K562 (cell line): ENCODE measurements around the gene ZNF627. TPM values are rescaled to one million over a fixed set of nuclear protein-coding genes. Genes with fewer than 3 reads are reported as not detected.

Experiments
- BRD9 ChIP-seq: fragments of 450-650 bp; IDR thresholded peaks from 2 replicates; pipeline ENCODE4 v1.6.1; 2018; ENCODE audit warnings: low read depth; ENCODE audit not compliant: partially characterized antibody
- ETV6 ChIP-seq, 3 experiments: fragments of 150-350 bp in 1 of 3; sonication (generic) in 1 of 3; formaldehyde crosslinking in 1 of 3; IDR thresholded peaks; 2 replicates each; pipeline versions ENCODE4 v1.6.1 to v1.8.0; 2014 to 2022; ENCODE audit warnings: borderline replicate concordance in 2 of 3, low read depth in 2 of 3, antibody characterized with exemption in 1 of 3, low read length in 1 of 3, mild to moderate bottlenecking in 1 of 3, missing genetic modification reagents in 1 of 3
- FIP1L1 ChIP-seq: fragments of 200-400 bp; formaldehyde crosslinking; IDR thresholded peaks from 2 replicates; pipeline ENCODE4 v1.6.1; 2018; ENCODE audit warnings: mild to moderate bottlenecking, low read depth, low read length; ENCODE audit not compliant: poor library complexity, severe bottlenecking
- MEF2D ChIP-seq: conservative IDR thresholded peaks from 2 replicates; pipeline ENCODE4 v1.6.1; 2016; ENCODE audit warnings: low read depth, missing genetic modification characterization, missing compliant biosample characterization
- SAFB2 ChIP-seq: fragments of 200-400 bp; formaldehyde crosslinking; IDR thresholded peaks from 2 replicates; pipeline ENCODE4 v1.6.1; 2018; ENCODE audit warnings: borderline replicate concordance, low read length, low read depth, moderate library complexity; ENCODE audit not compliant: severe bottlenecking
- SMAD3 ChIP-seq: fragments of 450-650 bp; formaldehyde crosslinking; conservative IDR thresholded peaks from 2 replicates; pipeline ENCODE4 v1.4.0; 2020; ENCODE audit warnings: mild to moderate bottlenecking
- SMC3 ChIP-seq: conservative IDR thresholded peaks from 2 replicates; pipeline ENCODE4 v1.6.1; 2011; ENCODE audit warnings: low read depth, low read length, improper control_type of control experiment; ENCODE audit not compliant: insufficient read depth
- SRSF9 ChIP-seq: fragments of 200-400 bp; formaldehyde crosslinking; IDR thresholded peaks from 2 replicates; pipeline ENCODE4 v1.6.1; 2017; ENCODE audit warnings: low read depth, low read length, borderline replicate concordance
- TAF7 ChIP-seq: fragments of 450-650 bp; IDR thresholded peaks from 2 replicates; pipeline ENCODE4 v1.6.1; 2016; ENCODE audit warnings: missing genetic modification characterization, missing compliant biosample characterization
- ZNF23 ChIP-seq: fragments of 250-450 bp; sonication (Bioruptor Pico); IDR thresholded peaks from 2 replicates; pipeline ENCODE4 v1.4.0; 2020; ENCODE audit warnings: mild to moderate bottlenecking
- ZNF232 ChIP-seq: sonication (generic); formaldehyde crosslinking; IDR thresholded peaks from 2 replicates; pipeline ENCODE4 v1.8.0; 2022; ENCODE audit warnings: mild to moderate bottlenecking, missing genetic modification reagents
- polyA plus RNA-seq, 8 experiments: library from polyadenylated mRNA; depleted of rRNA in 4 of 8; stranded (reverse) in 5 of 8; unstranded in 3 of 8; fragments of >200 nt; fragmentation: Nextera tagmentation in 2 of 8; fragmentation: Illumina TruSeq in 1 of 8; extraction: Ambion mirVana in 2 of 8; extraction: Trizol in 1 of 8; gene quantifications; 2 replicates each; pipeline versions ENCODE4 v1.2.1 to v1.2.3, GENCODE V29; 2011 to 2014; ENCODE audit warnings: inconsistent platforms in 1 of 8, missing spikeins in 1 of 8
- total RNA-seq, 7 experiments: library from RNA; depleted of rRNA in 6 of 7; stranded (reverse); fragments of >200 nt in 6 of 7; fragmentation: Illumina TruSeq in 2 of 7; extraction: Trizol in 2 of 7; gene quantifications; 2 replicates each; pipeline versions ENCODE4 v1.2.1 to v1.2.3, GENCODE V29; 2011 to 2021; ENCODE audit warnings: low replicate concordance in 1 of 7
- TF ChIP-seq, protein P1 (sequence below), 2 experiments: fragments of 450-650 bp; IDR thresholded peaks; 2 replicates each; pipeline ENCODE4 v1.6.1; 2016
- TF ChIP-seq, protein P2 (sequence below): fragments of 450-650 bp; IDR thresholded peaks from 2 replicates; pipeline ENCODE4 v1.6.1; 2016; ENCODE audit warnings: antibody characterized with exemption
- TF ChIP-seq, protein P3 (sequence below): fragments of 250-450 bp; sonication (Bioruptor Pico); IDR thresholded peaks from 2 replicates; pipeline ENCODE4 v1.8.0; 2022; ENCODE audit warnings: moderate library complexity, mild to moderate bottlenecking, inconsistent platforms
- TF ChIP-seq, protein P4 (sequence below): fragments of 450-650 bp; IDR thresholded peaks from 2 replicates; pipeline ENCODE4 v1.6.1; 2014; ENCODE audit warnings: low read depth, mild to moderate bottlenecking, moderate library complexity, borderline replicate concordance
- TF ChIP-seq, protein P5 (sequence below): fragments of 450-650 bp; formaldehyde crosslinking; IDR thresholded peaks from 2 replicates; pipeline ENCODE4 v1.4.0; 2020; ENCODE audit warnings: mild to moderate bottlenecking, moderate library complexity
- TF ChIP-seq, protein P6 (sequence below): fragments of 450-650 bp; IDR thresholded peaks from 2 replicates; pipeline ENCODE4 v1.6.1; 2016; ENCODE audit warnings: missing biosample characterization, missing genetic modification characterization

The ZNF627 gene
- total and polyA plus RNA-seq, 9 of the 15 experiments (the other 6 are each of a cell fraction or from before 2014, with no cell fraction given), result 6.4 to 19.9 (median 10.6) TPM

DNA sequence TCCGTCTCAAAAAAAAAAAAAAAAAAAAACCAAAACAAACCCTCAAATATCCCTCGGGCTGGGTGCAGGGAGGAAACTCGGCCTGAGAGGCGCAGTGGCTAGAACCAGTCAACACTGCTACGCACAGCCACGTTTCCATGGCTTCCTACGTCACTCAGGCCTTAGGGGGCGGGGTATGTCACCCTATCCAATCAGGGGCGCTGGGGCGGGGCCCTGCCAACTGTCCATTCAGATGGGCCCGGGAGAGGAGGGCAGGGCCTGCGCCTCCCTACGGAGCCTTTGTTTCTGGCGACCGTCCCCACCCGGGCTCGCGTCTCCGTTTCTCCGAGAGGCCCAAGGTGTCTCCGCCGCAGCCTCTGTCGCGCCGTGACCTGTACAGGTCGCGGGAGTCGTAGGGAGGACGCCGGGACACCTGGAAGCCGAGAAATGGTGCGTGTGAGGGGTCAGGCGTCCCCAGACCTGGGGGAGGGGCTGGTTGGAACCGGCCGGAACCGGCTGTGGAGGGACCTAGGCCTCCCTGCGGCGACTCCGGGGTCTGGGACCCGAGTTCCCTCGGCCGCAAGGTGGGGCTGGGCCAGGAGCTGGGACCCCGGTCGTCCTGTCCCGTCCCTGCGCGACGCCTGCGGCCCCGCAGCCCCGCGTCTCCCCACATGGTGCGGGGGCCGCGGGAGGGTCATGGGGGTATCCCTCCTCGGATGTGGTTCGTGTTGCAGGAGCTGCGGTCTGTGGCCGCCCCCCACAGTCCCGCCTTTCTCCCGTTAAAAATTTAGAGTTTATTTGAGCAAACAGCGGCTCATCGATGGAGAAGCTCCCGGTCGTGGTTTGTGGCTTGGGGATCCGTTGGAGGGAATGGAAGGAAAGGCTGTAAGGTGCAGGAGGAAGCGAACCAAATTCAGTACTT, at the start of gene ZNF627 (continued):
- TF ChIP-seq, protein P1, sequence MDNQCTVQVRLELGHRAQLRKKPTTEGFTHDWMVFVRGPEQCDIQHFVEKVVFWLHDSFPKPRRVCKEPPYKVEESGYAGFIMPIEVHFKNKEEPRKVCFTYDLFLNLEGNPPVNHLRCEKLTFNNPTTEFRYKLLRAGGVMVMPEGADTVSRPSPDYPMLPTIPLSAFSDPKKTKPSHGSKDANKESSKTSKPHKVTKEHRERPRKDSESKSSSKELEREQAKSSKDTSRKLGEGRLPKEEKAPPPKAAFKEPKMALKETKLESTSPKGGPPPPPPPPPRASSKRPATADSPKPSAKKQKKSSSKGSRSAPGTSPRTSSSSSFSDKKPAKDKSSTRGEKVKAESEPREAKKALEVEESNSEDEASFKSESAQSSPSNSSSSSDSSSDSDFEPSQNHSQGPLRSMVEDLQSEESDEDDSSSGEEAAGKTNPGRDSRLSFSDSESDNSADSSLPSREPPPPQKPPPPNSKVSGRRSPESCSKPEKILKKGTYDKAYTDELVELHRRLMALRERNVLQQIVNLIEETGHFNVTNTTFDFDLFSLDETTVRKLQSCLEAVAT (IDR thresholded peaks at IDR 0.05), result peak; percentile 11 to 40; a peak in 2 of 4 replicates
- TF ChIP-seq SMC3 (no peak), SAFB2 (no peak), BRD9 (peak; percentile 39), TAF7 (tag) (peak; percentile 85), ETV6 (IDR thresholded peaks at IDR 0.05; ENCODE audit: borderline replicate concordance in 1 of 2, low read depth in 2 of 2, low read length in 1 of 2) (no peak), ETV6 (CRISPR knock-in tag; IDR thresholded peaks at IDR 0.05; ENCODE audit: borderline replicate concordance) (no peak), SRSF9 (no peak), ZNF232 (0 out of 2 replicates have a peak, but pooled peaks have one; percentile 50), MEF2D (tag) (no peak), SMAD3 (CRISPR knock-in tag) (no peak), FIP1L1 (peak; percentile 65), ZNF23 (CRISPR knock-in tag) (no peak)
- TF ChIP-seq, protein P2, sequence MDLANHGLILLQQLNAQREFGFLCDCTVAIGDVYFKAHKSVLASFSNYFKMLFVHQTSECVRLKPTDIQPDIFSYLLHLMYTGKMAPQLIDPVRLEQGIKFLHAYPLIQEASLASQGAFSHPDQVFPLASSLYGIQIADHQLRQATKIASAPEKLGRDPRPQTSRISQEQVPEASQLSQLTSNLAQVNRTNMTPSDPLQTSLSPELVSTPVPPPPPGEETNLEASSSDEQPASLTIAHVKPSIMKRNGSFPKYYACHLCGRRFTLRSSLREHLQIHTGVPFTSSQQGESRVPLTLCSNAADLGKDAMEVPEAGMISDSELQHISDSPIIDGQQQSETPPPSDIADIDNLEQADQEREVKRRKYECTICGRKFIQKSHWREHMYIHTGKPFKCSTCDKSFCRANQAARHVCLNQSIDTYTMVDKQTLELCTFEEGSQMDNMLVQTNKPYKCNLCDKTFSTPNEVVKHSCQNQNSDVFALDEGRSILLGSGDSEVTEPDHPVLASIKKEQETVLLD, result peak; percentile 45; the same call in 1 of the 2 replicates
- TF ChIP-seq, protein P3, sequence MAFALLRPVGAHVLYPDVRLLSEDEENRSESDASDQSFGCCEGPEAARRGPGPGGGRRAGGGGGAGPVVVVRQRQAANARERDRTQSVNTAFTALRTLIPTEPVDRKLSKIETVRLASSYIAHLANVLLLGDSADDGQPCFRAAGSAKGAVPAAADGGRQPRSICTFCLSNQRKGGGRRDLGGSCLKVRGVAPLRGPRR (CRISPR knock-in tag), result no peak
- TF ChIP-seq, protein P4, sequence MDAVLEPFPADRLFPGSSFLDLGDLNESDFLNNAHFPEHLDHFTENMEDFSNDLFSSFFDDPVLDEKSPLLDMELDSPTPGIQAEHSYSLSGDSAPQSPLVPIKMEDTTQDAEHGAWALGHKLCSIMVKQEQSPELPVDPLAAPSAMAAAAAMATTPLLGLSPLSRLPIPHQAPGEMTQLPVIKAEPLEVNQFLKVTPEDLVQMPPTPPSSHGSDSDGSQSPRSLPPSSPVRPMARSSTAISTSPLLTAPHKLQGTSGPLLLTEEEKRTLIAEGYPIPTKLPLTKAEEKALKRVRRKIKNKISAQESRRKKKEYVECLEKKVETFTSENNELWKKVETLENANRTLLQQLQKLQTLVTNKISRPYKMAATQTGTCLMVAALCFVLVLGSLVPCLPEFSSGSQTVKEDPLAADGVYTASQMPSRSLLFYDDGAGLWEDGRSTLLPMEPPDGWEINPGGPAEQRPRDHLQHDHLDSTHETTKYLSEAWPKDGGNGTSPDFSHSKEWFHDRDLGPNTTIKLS, result peak; percentile 72; the same call in 1 of the 2 replicates
- TF ChIP-seq, protein P5, sequence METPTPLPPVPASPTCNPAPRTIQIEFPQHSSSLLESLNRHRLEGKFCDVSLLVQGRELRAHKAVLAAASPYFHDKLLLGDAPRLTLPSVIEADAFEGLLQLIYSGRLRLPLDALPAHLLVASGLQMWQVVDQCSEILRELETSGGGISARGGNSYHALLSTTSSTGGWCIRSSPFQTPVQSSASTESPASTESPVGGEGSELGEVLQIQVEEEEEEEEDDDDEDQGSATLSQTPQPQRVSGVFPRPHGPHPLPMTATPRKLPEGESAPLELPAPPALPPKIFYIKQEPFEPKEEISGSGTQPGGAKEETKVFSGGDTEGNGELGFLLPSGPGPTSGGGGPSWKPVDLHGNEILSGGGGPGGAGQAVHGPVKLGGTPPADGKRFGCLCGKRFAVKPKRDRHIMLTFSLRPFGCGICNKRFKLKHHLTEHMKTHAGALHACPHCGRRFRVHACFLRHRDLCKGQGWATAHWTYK (CRISPR knock-in tag), result peak; percentile 85
- TF ChIP-seq, protein P6, sequence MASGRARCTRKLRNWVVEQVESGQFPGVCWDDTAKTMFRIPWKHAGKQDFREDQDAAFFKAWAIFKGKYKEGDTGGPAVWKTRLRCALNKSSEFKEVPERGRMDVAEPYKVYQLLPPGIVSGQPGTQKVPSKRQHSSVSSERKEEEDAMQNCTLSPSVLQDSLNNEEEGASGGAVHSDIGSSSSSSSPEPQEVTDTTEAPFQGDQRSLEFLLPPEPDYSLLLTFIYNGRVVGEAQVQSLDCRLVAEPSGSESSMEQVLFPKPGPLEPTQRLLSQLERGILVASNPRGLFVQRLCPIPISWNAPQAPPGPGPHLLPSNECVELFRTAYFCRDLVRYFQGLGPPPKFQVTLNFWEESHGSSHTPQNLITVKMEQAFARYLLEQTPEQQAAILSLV (tag), result no peak
